GM18951 (cell line): Measurements from ENCODE around the gene CDH4.

Source experiments
- POLR2A ChIP-seq: IDR thresholded peaks from 4 replicates; pipeline ENCODE4 v1.6.1; 2011; ENCODE audit warnings: mild to moderate bottlenecking; ENCODE audit not compliant: insufficient read length, insufficient read depth; ENCODE audit errors: extremely low read depth
- in situ Hi-C: fragments of 300-500 bp; cut with MboI; formaldehyde crosslinking; loops from one replicate; pipeline ENCODE4 v1.12.0; 2022; ENCODE audit warnings: low sequenced_read_pairs, mixed read lengths, inconsistent platforms; ENCODE audit not compliant: unreplicated experiment

The CDH4 gene

DNA sequence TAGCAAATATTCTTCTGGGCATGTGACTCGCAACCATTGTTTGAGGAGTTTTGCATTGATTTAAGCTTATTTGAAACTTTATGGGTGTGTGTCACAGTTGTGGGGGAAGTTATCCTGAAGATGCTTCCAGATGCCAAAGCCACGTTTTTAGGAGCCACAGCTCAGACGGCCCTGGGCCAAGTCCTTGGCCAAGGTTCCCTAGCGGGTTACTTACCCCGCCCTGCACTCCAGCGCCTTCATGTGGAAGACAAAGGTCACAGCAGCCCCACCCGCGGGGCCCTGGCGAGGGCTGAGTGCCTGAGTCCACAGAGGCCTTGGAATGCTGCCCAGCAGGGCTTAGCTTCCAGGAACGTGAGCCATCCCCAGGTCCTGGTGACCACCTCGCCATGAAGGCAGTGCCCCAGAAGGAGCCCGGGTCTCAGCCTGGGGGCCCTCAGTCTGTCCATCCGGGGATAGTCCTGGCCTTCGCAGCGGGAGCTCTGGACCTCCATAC, 308.3 kb downstream of the CDH4 start:
- no peak for TF ChIP-seq POLR2A
- in situ Hi-C loops: no loop called here

DNA sequence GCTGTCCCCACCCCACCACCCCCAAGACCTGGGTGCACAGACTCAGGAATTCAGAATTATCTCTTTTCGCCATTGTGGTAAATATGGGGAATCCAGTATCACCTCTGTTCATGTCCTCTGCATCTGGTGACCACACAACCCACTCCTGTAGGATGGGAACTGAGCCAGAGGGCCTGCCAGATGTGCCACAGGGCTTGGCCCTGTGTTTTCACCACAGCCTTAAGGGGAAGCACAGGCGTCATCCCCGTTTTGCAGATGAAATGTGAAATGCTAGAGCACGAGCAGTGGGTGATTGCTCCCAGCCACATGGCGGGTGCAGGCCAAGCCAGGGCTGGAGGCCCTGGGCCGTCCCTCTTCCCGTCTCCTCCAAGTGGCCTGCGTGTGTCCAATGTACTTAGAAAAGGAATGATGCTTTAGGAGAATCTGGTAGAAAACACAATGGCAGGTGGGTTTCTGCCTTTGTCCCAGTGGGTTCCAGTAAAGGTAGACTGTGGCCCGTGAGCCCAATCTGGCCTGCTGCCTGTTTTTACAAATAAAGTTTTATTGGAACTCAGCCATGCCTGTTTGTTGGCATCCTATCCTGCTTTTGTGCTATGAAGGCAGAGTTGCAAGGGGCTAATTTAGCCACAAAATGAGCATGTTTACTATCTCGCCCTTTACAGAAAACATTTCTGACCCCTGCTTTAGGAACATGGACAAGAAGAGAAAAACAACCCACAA, 309.2 kb downstream of the CDH4 start:
- no peak for TF ChIP-seq POLR2A
- in situ Hi-C loops: no loop called here

DNA sequence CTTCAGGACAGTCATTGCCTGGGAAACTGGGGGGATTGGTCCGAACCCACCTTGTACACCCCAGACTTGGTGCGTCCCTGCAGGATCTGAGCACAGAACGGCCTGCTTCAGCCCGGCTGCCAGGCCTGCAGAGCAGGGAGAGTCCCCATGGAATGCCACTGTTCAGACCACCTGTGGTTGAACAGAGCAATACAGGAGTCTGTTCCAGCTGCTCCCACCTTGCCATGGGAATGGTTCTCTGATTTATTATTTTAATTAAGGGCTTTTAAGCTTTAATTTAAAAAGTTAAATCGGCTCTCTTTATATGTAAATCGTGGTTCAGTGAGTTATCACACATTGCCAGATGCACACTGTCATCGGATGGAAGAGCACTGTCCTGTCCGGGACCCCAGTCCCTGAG, 310.4 kb downstream of the CDH4 start:
- in situ Hi-C loops: no loop called here
- no peak for TF ChIP-seq POLR2A

DNA sequence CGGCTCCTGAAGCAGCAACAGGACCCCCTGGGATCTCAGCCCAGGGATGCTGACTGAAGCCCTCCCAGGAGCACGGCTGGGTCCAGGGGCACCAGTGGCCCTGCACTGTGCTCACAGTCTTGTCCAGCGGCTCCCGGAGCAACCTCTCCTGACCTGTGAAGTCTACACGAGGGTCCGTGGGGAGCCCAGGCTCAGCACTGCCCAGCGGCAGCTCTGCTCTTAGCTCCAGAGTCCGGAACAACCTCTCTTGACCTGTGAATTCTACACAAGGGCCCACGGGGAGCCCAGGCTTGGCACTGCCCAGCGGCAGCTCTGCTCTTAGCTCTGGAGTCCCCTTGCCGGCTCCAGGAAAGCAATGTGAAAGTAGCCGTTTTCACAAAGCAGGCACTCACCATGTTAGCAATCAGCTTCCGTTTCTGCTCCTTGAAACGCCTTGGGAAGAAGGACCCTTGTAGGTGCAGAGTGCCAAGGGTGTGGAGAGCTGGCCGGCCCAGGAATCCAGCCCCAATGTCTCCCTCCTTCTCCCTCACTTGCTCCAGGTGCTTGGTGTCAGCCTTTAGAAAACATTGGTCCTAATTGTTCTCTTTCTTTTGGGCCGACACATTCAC, 310.9 kb downstream of the CDH4 start:
- TF ChIP-seq POLR2A: no peak
- in situ Hi-C loops: no loop called here

DNA sequence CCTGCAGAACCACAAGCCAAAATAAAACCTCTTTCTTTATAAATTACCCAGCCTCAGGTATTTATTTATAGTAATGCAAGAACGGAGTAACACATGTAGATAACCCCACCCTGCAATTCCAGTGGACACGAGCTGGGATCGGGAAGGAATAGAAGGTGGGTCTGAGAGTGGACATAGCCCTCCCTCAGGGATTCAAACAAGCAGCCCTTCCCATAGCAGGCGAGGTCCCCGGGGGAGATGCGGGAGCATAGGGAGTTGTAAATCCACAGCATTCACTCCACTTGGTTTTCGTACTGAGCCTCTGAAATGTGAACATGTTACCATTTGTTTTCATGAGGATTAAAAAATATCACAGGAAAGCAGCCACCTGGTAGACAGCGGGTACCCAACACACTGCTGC, 312.6 kb downstream of the CDH4 start:
- no peak for TF ChIP-seq POLR2A
- in situ Hi-C loops: no loop called here

DNA sequence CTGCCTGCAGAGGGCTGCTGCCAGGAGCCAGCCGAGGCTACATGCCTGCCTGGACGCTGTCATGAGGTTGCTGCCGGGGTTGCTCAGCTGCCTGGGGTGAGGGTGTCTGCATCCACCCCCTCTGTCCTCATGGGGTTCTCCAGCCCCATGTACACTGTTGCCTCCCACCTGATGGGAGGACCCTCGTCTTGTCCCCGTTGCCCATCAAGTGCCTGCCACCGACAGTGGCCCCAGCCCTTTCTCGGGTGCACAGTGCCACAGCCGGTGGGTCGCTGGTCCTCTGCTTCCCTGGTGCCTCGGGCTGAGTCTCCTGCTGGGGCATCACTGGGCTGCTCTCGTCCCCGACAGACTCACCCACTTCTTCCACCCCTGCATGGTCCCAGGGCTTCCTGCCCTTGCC, 313.7 kb downstream of the CDH4 start:
- no peak for TF ChIP-seq POLR2A
- in situ Hi-C loops: no loop called here

DNA sequence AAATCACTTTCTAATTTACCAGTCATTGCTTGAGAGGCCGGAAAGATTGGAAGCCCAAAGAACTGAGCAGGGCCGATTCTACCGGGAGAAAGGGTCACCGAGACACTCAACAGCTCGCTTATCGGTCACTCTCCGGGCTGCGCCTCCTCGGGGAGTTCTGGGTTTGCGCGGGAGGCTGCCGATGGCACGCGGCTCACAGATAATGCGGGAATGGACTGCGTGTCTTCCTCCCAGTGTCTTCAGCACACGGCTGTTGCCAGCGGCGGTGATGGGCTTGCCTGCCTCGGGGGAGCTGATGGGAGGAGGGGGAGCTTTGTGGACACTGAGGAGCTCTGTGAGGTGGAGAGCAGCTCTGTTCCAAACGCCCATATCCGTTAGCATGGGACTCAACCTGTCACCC, 314.6 kb downstream of the CDH4 start:
- no peak for TF ChIP-seq POLR2A
- in situ Hi-C loops: no loop called here

DNA sequence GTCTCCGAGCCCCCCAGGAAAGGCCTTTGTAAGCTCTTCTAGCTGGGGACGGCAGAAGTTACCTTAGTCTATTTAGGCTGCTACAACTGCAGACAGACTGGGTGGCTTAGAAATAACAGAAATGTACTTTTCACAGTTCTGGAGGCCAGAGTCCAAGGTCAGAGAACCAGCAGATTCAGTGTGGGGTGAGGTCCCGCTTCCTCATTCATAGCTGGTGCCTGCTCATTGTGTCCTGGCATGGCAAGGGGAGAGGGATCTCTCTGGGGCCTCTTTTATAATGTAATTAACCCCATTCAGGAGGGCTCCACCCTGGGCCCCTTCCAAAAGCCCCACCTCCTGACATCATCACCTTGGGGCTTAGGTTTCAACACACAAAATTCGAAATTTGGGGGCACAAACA, 315.1 kb downstream of the CDH4 start:
- TF ChIP-seq POLR2A: no peak
- in situ Hi-C loops: no loop called here

DNA sequence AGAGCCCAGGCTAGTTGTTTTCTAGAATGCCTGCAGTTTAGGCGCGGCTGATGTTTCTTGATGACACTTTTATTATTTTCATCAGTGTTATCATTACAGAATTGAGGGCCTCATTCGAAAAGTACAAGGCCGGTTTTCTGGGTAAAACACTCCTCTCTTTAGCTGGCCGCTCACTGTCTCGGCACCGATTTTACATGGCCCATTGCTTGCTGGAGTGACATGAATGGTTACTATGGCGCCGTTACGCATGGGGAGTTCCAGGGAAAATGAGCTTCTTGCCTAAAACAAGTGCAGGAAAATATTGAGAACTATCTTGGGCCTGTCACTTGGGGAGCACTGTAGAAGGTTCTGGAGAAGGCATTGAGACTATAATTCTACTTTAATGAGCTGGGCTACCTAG, 317.8 kb downstream of the CDH4 start:
- in situ Hi-C loops: no loop called here
- no peak for TF ChIP-seq POLR2A

DNA sequence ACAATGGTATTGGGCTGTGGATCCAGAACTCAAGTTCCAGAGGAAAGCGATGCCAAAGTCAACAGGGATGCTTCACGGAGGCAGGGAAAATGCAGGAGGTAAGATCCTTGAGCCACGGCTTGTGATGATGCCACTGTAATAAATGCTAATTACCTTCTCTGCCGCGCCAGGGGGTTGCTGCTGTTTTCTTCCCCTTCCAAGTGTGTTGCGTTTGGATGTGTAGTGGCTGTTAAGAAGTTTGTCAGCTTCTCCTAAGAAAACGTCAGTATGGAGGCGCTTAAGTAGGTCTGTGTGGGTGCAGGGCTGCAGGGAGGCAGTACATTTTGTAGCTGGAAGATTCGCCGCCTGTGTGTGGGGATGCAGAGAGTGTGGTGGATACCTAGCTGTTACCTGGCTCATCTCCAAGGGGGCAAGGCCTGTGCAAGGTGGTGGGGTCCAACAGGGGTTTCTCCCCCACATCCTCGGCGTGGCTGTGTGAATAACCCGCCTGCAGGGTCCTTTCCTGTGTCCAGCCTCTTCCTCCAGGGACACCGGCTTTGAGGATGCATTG, 318.7 kb downstream of the CDH4 start:
- no peak for TF ChIP-seq POLR2A
- in situ Hi-C loops: no loop called here

DNA sequence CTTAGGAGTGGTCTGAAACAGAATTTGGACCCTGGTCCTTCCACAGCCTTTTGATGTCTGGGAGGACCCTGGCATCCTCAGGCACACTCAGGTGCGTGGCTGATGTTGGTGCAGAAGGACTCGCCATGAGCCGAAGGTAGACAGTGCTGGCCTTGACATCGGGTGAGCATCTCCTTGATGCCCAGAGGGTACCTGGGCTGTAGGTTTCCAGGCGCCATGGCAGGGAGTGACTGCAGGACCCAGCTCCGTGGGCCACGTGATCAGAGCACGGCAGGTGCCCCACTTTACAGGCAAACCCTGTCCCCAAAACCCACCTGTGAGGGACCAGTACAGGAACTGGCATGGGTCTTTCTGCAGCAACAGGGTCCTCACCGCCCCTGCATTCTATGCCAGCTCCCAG, 319.2 kb downstream of the CDH4 start:
- TF ChIP-seq POLR2A: no peak
- in situ Hi-C loops: no loop called here

DNA sequence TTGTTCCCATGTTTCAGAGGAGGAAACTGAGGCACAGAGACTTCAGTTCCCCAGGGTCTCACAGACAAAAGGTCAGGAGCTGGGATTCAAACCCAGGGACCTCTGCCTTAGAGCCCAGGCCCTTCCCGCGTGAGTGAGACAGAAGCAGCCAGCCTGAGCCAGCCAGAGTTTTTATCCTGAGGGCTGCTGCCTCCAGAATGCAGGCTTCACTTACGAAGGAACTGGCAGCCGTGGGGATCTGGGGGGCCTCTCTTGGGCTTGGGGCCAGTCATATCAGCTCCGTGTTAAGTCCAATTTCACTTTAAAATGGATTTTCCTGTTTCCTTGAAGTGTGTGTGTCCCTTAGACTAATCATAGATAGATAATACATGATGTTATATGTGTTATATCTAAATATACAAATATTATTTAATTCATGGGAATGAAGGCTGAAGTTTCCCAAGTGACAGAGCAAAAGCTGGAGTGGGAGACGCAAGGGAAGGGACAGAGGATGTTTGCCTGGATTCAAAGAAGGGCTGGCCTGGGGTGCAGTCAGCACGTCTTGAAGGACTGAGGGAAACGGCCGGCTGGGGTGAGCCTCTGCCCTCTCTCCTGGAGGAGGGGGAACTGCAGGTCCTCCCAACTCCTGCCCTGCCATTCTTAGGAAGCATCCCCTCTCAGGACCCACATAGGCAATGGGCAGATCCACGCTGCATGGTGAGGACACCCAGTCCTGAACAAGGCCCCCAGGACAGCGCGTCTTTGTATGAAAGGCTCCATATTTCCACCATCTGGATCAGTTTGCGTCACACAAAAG, 320.1 kb downstream of the CDH4 start:
- in situ Hi-C loops: no loop called here
- no peak for TF ChIP-seq POLR2A

DNA sequence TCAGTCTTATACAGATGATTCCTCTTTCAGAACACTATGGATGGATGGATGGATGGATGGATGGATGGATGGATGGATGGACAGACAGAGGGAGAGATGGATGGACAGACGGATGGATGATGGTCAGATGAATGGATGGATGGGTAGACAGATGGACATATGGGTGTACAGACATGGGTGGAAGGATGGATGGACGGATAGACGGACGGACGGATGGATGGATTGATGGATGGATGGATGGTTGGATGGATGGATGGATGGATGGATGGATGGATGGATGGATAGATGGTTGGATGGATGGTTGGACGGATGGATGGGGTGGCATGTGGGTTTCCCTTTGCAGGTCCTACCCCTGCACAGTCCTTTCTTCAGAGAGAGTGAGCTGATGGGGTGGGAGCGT, 320.7 kb downstream of the CDH4 start:
- in situ Hi-C loops: no loop called here
- TF ChIP-seq POLR2A: no peak
